Neuronal stem cell (in vitro differentiated cells): ENCODE results near the gene TRPC4AP.

ENCODE experiments used
- DNase-seq: peaks from one replicate; pipeline ENCODE4 v3.0.0-alpha.2; 2013; ENCODE audit warnings: low spot score
- H2AFZ ChIP-seq: one replicate; pipeline ENCODE4 v1.6.1; 2013; ENCODE audit warnings: mild to moderate bottlenecking, low read length, inconsistent platforms
- H2AK5ac ChIP-seq: 2 replicates; pipeline ENCODE4 v1.6.1; 2013; ENCODE audit warnings: low read depth, mild to moderate bottlenecking, inconsistent platforms, low read length, moderate library complexity, mixed read lengths
- H2BK120ac ChIP-seq: 2 replicates; pipeline ENCODE4 v1.6.1; 2013; ENCODE audit warnings: low read depth, mild to moderate bottlenecking, inconsistent platforms, low read length, moderate library complexity, mixed read lengths
- H2BK12ac ChIP-seq: one replicate; pipeline ENCODE4 v1.6.1; 2013; ENCODE audit warnings: low read length, inconsistent platforms
- H2BK15ac ChIP-seq: 2 replicates; pipeline ENCODE4 v1.6.1; 2013; ENCODE audit warnings: mild to moderate bottlenecking, low read length, inconsistent platforms, mixed read lengths
- H2BK5ac ChIP-seq: one replicate; pipeline ENCODE4 v1.6.1; 2013; ENCODE audit warnings: inconsistent platforms, mild to moderate bottlenecking, low read length, moderate library complexity
- H3K14ac ChIP-seq: one replicate; pipeline ENCODE4 v1.6.1; 2013; ENCODE audit warnings: low read length, inconsistent platforms
- H3K18ac ChIP-seq: 2 replicates; pipeline ENCODE4 v1.6.1; 2013; ENCODE audit warnings: low read length, inconsistent platforms
- H3K23ac ChIP-seq: 2 replicates; pipeline ENCODE4 v1.6.1; 2013; ENCODE audit warnings: low read depth, mild to moderate bottlenecking, mixed read lengths, low read length, inconsistent platforms; ENCODE audit not compliant: poor library complexity
- H3K27ac ChIP-seq: replicated peaks from 3 replicates; pipeline ENCODE4 v1.5.1; 2013; ENCODE audit warnings: low read length, inconsistent platforms
- H3K27me3 ChIP-seq, 3 experiments: 2 replicates each; pipeline ENCODE4 v1.6.1; 2013; ENCODE audit warnings: low read length in 3 of 3, mild to moderate bottlenecking in 2 of 3, inconsistent platforms in 1 of 3, low read depth in 1 of 3, mixed read lengths in 1 of 3, moderate library complexity in 1 of 3; ENCODE audit not compliant: control insufficient read depth in 3 of 3, insufficient read depth in 3 of 3
- H3K36me3 ChIP-seq, 2 donors: replicated peaks in 1 of 2; 2 replicates each; pipeline ENCODE4 v1.6.1; 2013; ENCODE audit warnings: low read length in 2 of 2; ENCODE audit not compliant: control insufficient read depth in 2 of 2, insufficient read depth in 2 of 2
- H3K4ac ChIP-seq: 2 replicates; pipeline ENCODE4 v1.6.1; 2013; ENCODE audit warnings: inconsistent platforms, mild to moderate bottlenecking, low read length, moderate library complexity
- H3K4me1 ChIP-seq, 2 donors: 1 replicate in 1 of 2; 2 replicates in 1 of 2; pipeline ENCODE4 v1.6.1; 2013; ENCODE audit warnings: low read length in 2 of 2, low read depth in 1 of 2; ENCODE audit not compliant: control insufficient read depth in 2 of 2, insufficient read depth in 1 of 2
- H3K4me2 ChIP-seq: one replicate; pipeline ENCODE4 v1.6.1; 2013; ENCODE audit warnings: mild to moderate bottlenecking, low read length, inconsistent platforms; ENCODE audit not compliant: insufficient read depth, poor library complexity, severe bottlenecking
- H3K4me3 ChIP-seq, 2 donors: 2 replicates each; pipeline ENCODE4 v1.5.1; 2013; ENCODE audit warnings: low read length in 2 of 2, mild to moderate bottlenecking in 2 of 2, inconsistent platforms in 1 of 2, moderate library complexity in 1 of 2
- H3K79me1 ChIP-seq: one replicate; pipeline ENCODE4 v1.6.1; 2013; ENCODE audit warnings: low read depth, mild to moderate bottlenecking, inconsistent platforms, low read length, moderate library complexity
- H3K9ac ChIP-seq: one replicate; pipeline ENCODE4 v1.6.1; 2013; ENCODE audit warnings: mild to moderate bottlenecking, low read depth, low read length, inconsistent platforms; ENCODE audit not compliant: poor library complexity
- H3K9me3 ChIP-seq, 2 donors: replicated peaks in 1 of 2; 2 replicates each; pipeline versions ENCODE3 to v1.6.1; 2013; ENCODE audit warnings: low read length in 2 of 2, mild to moderate bottlenecking in 2 of 2, inconsistent platforms in 1 of 2, low read depth in 1 of 2, mixed read lengths in 1 of 2, moderate library complexity in 1 of 2; ENCODE audit not compliant: control insufficient read depth in 2 of 2, insufficient read depth in 1 of 2
- H4K8ac ChIP-seq: one replicate; pipeline ENCODE4 v1.6.1; 2013; ENCODE audit warnings: low read depth, mild to moderate bottlenecking, inconsistent platforms, low read length, moderate library complexity
- H4K91ac ChIP-seq: one replicate; pipeline ENCODE4 v1.6.1; 2013; ENCODE audit warnings: low read length, low read depth, mild to moderate bottlenecking, inconsistent platforms; ENCODE audit not compliant: poor library complexity
- WGBS, 2 donors: extraction: QIAGEN DNeasy Blood & Tissue Kit; methylation state at CpG; one replicate each; pipeline ENCODE4 v1.1.7; 2013; ENCODE audit warnings: missing lambda C conversion rate in 2 of 2, mixed read lengths in 1 of 2; ENCODE audit not compliant: insufficient read length in 2 of 2, insufficient replicate concordance in 1 of 2; ENCODE audit errors: extremely low coverage in 2 of 2; 5-methylcytosine and 5-hydroxymethylcytosine counted together

The TRPC4AP gene

GRCh38 chr20:35017099-35017835 is 75.3 kb downstream of the TRPC4AP start:
- Histone ChIP-seq H3K9me3 (no peaks in the 10 kb centered on the region), H3K14ac (no peak overlapping the region), H2BK5ac (no peak overlapping the region), H2BK15ac (no peak overlapping the region), H4K8ac (no peak overlapping the region), H3K18ac (no peak overlapping the region), H2AK5ac (no peak overlapping the region), H3K4ac (no peak overlapping the region), H3K4me3 (no peak overlapping the region), H3K36me3 (peaks cover 42 to 96% of the 10 kb centered on the region in 2 donors), H3K4me1 (no peaks in the 10 kb centered on the region), H3K9ac (no peak overlapping the region), H4K91ac (no peak overlapping the region), H2BK12ac (no peak overlapping the region), H3K27ac (no peak overlapping the region), H3K23ac (no peak overlapping the region), H3K27me3 (no peaks in the 10 kb centered on the region), H3K79me1 (peaks cover 2% of the 10 kb centered on the region), H2BK120ac (no peak overlapping the region), H3K4me2 (no peak overlapping the region), H2AFZ (no peak overlapping the region)
- no CpG with 5 or more reads among the region's 8 CpGs for WGBS, 2 donors
- no peak for DNase-seq

- Histone ChIP-seq H3K9ac (no peak overlapping the region), H2AK5ac (no peak overlapping the region), H4K91ac (no peak overlapping the region), H3K4me3 (no peak overlapping the region), H2BK120ac (no peak overlapping the region), H3K4me1 (no peaks in the 10 kb centered on the region), H3K4me2 (no peak overlapping the region), H2BK12ac (no peak overlapping the region), H3K36me3 (peaks cover 45 to 97% of the 10 kb centered on the region in 2 donors), H2BK15ac (no peak overlapping the region), H4K8ac (no peak overlapping the region), H3K79me1 (no peaks in the 10 kb centered on the region), H3K4ac (no peak overlapping the region), H3K27me3 (no peaks in the 10 kb centered on the region), H3K23ac (no peak overlapping the region), H3K9me3 (no peaks in the 10 kb centered on the region), H3K18ac (no peak overlapping the region), H3K27ac (no peak overlapping the region), H3K14ac (no peak overlapping the region), H2AFZ (no peak overlapping the region), H2BK5ac (no peak overlapping the region)
- DNase-seq = no peak
- WGBS, 2 donors = no CpG with 5 or more reads among the region's 2 CpGs
Observed at GRCh38 chr20:35015863-35016193, 76.8 kb downstream of the TRPC4AP start.

- Histone ChIP-seq H2BK12ac (no peak overlapping the region), H2BK15ac (no peak overlapping the region), H3K9me3 (no peaks in the 10 kb centered on the region), H4K91ac (no peak overlapping the region), H4K8ac (no peak overlapping the region), H2AFZ (no peak overlapping the region), H2BK120ac (no peak overlapping the region), H3K27me3 (no peaks in the 10 kb centered on the region), H3K18ac (no peak overlapping the region), H3K79me1 (no peaks in the 10 kb centered on the region), H3K14ac (no peak overlapping the region), H3K23ac (no peak overlapping the region), H3K4ac (no peak overlapping the region), H3K4me3 (no peak overlapping the region), H3K4me2 (no peak overlapping the region), H2AK5ac (no peak overlapping the region), H3K9ac (no peak overlapping the region), H3K36me3 (peaks cover 46 to 96% of the 10 kb centered on the region in 2 donors), H2BK5ac (no peak overlapping the region), H3K4me1 (no peaks in the 10 kb centered on the region), H3K27ac (no peak overlapping the region)
- WGBS, 2 donors = no CpG with 5 or more reads among the region's 5 CpGs
- no peak for DNase-seq
Observed at GRCh38 chr20:35014537-35014936, 78.1 kb downstream of the TRPC4AP start.

GRCh38 chr20:35013421-35014411 is 78.9 kb downstream of the TRPC4AP start:
- Histone ChIP-seq H3K14ac (no peak overlapping the region), H2BK12ac (no peak overlapping the region), H2AFZ (no peak overlapping the region), H3K4ac (no peak overlapping the region), H3K23ac (no peak overlapping the region), H2AK5ac (no peak overlapping the region), H3K27me3 (no peaks in the 10 kb centered on the region), H3K79me1 (no peaks in the 10 kb centered on the region), H3K18ac (no peak overlapping the region), H3K4me2 (no peak overlapping the region), H4K91ac (no peak overlapping the region), H4K8ac (no peak overlapping the region), H3K9ac (no peak overlapping the region), H3K4me3 (no peak overlapping the region), H2BK120ac (no peak overlapping the region), H3K36me3 (peaks cover 47 to 96% of the 10 kb centered on the region in 2 donors), H2BK15ac (no peak overlapping the region), H3K27ac (no peak overlapping the region), H2BK5ac (no peak overlapping the region), H3K9me3 (no peaks in the 10 kb centered on the region), H3K4me1 (no peaks in the 10 kb centered on the region)
- no CpG with 5 or more reads among the region's 13 CpGs for WGBS, 2 donors
- DNase-seq = no peak
